ENCODE measurements around the gene HOXB9.

The HOXB9 gene

GRCh38 chr17:48577330-48577945 lies 48.7 kb downstream of the HOXB9 start:
- TF ChIP-seq CTCF (IDR thresholded peaks at IDR 0.05; ENCODE audit: insufficient read depth, low read length, poor library complexity, severe bottlenecking): no peak
- TF ChIP-seq EZH2phosphoT487 (conservative IDR thresholded peaks at IDR 0.05; ENCODE audit: low read length): no peak
- H3K9ac ChIP-seq (ENCODE audit: low read length): peak overlapping the region; percentile 57
- H3K9me2 ChIP-seq (replicated peaks; ENCODE audit: insufficient read depth, low read length): no peaks in the 10 kb centered on the region
- H3K4me2 ChIP-seq (ENCODE audit: low read depth, low read length, poor library complexity, severe bottlenecking): peak overlapping the region; percentile 63
- H3K79me2 ChIP-seq (ENCODE audit: insufficient read depth, low read length): no peaks in the 10 kb centered on the region
- H3K4me3 ChIP-seq (ENCODE audit: insufficient read depth, low read length, poor library complexity, severe bottlenecking): peak overlapping the region; percentile 55
- H3K9me3 ChIP-seq (ENCODE audit: insufficient read depth, low read length): no peaks in the 10 kb centered on the region
- H2AFZ ChIP-seq (ENCODE audit: low read depth, low read length, severe bottlenecking): peak overlapping the region; percentile 25
- no peaks in the 10 kb centered on the region for H3F3A ChIP-seq (ENCODE audit: insufficient read depth)
- no peaks in the 10 kb centered on the region for H3K27me3 ChIP-seq (ENCODE audit: low read length)
- no peaks in the 10 kb centered on the region for H3K36me3 ChIP-seq (ENCODE audit: low read length)
- no peak overlapping the region for H3K27ac ChIP-seq (ENCODE audit: low read depth, low read length)
- no peaks in the 10 kb centered on the region for H4K20me1 ChIP-seq (ENCODE audit: low read depth, low read length)

GRCh38 chr17:48576479-48577309 lies 49.5 kb downstream of the HOXB9 start:
- H3K9me3 ChIP-seq (ENCODE audit: insufficient read depth, low read length): no peaks in the 10 kb centered on the region
- H3K4me3 ChIP-seq (ENCODE audit: insufficient read depth, low read length, poor library complexity, severe bottlenecking): no peak overlapping the region
- H3K4me2 ChIP-seq (ENCODE audit: low read depth, low read length, poor library complexity, severe bottlenecking): peak overlapping the region; percentile 63
- H2AFZ ChIP-seq (ENCODE audit: low read depth, low read length, severe bottlenecking): no peak overlapping the region
- TF ChIP-seq CTCF (IDR thresholded peaks at IDR 0.05; ENCODE audit: insufficient read depth, low read length, poor library complexity, severe bottlenecking) (no peak), EZH2phosphoT487 (conservative IDR thresholded peaks at IDR 0.05; ENCODE audit: low read length) (no peak)
- no peaks in the 10 kb centered on the region for H3K36me3 ChIP-seq (ENCODE audit: low read length)
- no peaks in the 10 kb centered on the region for H3F3A ChIP-seq (ENCODE audit: insufficient read depth)
- H3K9ac ChIP-seq (ENCODE audit: low read length): peak overlapping the region; percentile 57; the same call in 1 of the 2 replicates
- no peaks in the 10 kb centered on the region for H3K9me2 ChIP-seq (replicated peaks; ENCODE audit: insufficient read depth, low read length)
- H3K27me3 ChIP-seq (ENCODE audit: low read length): no peaks in the 10 kb centered on the region
- no peak overlapping the region for H3K27ac ChIP-seq (ENCODE audit: low read depth, low read length)
- H4K20me1 ChIP-seq (ENCODE audit: low read depth, low read length): no peaks in the 10 kb centered on the region
- H3K79me2 ChIP-seq (ENCODE audit: insufficient read depth, low read length): no peaks in the 10 kb centered on the region

- Histone ChIP-seq H3K79me2 (ENCODE audit: insufficient read depth, low read length) (no peaks in the 10 kb centered on the region), H3K27ac (ENCODE audit: low read depth, low read length) (no peak overlapping the region), H3K9me3 (ENCODE audit: insufficient read depth, low read length) (no peaks in the 10 kb centered on the region), H3K36me3 (ENCODE audit: low read length) (no peaks in the 10 kb centered on the region), H3K4me3 (ENCODE audit: insufficient read depth, low read length, poor library complexity, severe bottlenecking) (no peak overlapping the region), H3K9ac (ENCODE audit: low read length) (no peak overlapping the region), H3K27me3 (ENCODE audit: low read length) (no peaks in the 10 kb centered on the region), H3F3A (ENCODE audit: insufficient read depth) (no peaks in the 10 kb centered on the region), H3K9me2 (replicated peaks; ENCODE audit: insufficient read depth, low read length) (no peaks in the 10 kb centered on the region), H2AFZ (ENCODE audit: low read depth, low read length, severe bottlenecking) (no peak overlapping the region), H3K4me2 (ENCODE audit: low read depth, low read length, poor library complexity, severe bottlenecking) (no peak overlapping the region), H4K20me1 (ENCODE audit: low read depth, low read length) (no peaks in the 10 kb centered on the region)
- no peak for TF ChIP-seq CTCF (IDR thresholded peaks at IDR 0.05; ENCODE audit: insufficient read depth, low read length, poor library complexity, severe bottlenecking)
Measured at GRCh38 chr17:48575673-48576478, 50.3 kb downstream of the HOXB9 start.

Data from SU-DHL-6 (cell line).